Hepatocyte (in vitro differentiated cells): ENCODE results near the gene LACTBL1. TPM values are rescaled to one million over a fixed set of nuclear protein-coding genes. Genes with fewer than 3 reads are reported as not detected.
"Not testable (repeated sequence)": the region's sequence is repeated elsewhere in the genome, so short reads cannot be mapped to it uniquely, and the experiment has no call there.

Experiments
- DNase-seq: peaks from one replicate; pipeline ENCODE4 v3.0.0-alpha.2; 2016; ENCODE audit warnings: low spot score
- H2AFZ ChIP-seq: fragments of 200-600 bp; sonication (generic); 2 replicates; pipeline ENCODE4 v1.6.0; 2016; ENCODE audit warnings: antibody characterized with exemption, mild to moderate bottlenecking
- H3K27ac ChIP-seq: fragments of 200-600 bp; sonication (generic); 2 replicates; pipeline ENCODE4 v1.5.1; 2016; ENCODE audit warnings: mild to moderate bottlenecking
- H3K27me3 ChIP-seq: fragments of 200-600 bp; sonication (generic); 2 replicates; pipeline ENCODE4 v1.6.1; 2016
- H3K36me3 ChIP-seq: fragments of 200-600 bp; sonication (generic); replicated peaks from 2 replicates; pipeline ENCODE4 v1.5.1; 2016; ENCODE audit warnings: low read depth; ENCODE audit not compliant: insufficient read depth
- H3K4me1 ChIP-seq: fragments of 200-600 bp; sonication (generic); 2 replicates; pipeline ENCODE4 v1.5.1; 2016; ENCODE audit warnings: mild to moderate bottlenecking, moderate library complexity; ENCODE audit not compliant: insufficient read depth
- H3K4me2 ChIP-seq: fragments of 200-600 bp; sonication (generic); 2 replicates; pipeline ENCODE4 v1.6.0; 2016
- H3K4me3 ChIP-seq: fragments of 200-600 bp; sonication (generic); 2 replicates; pipeline ENCODE4 v1.5.1; 2016; ENCODE audit warnings: mild to moderate bottlenecking
- H3K79me2 ChIP-seq: fragments of 200-600 bp; sonication (generic); 2 replicates; pipeline ENCODE4 v1.6.0; 2017; ENCODE audit warnings: mild to moderate bottlenecking
- H3K9me2 ChIP-seq: fragments of 200-600 bp; sonication (generic); replicated peaks from 2 replicates; pipeline ENCODE4 v1.6.0; 2017; ENCODE audit warnings: mild to moderate bottlenecking; ENCODE audit not compliant: insufficient read depth
- H3K9me3 ChIP-seq: fragments of 200-600 bp; sonication (generic); 2 replicates; pipeline ENCODE4 v1.5.1; 2016; ENCODE audit warnings: low read depth, mild to moderate bottlenecking
- H4K20me1 ChIP-seq: fragments of 200-600 bp; sonication (generic); 2 replicates; pipeline ENCODE4 v1.6.0; 2016; ENCODE audit warnings: mild to moderate bottlenecking; ENCODE audit not compliant: insufficient read depth, poor library complexity, severe bottlenecking
- EZH2 ChIP-seq: fragments of 200-600 bp; sonication (generic); IDR thresholded peaks from 2 replicates; pipeline ENCODE4 v1.6.1; 2016; ENCODE audit warnings: antibody characterized with exemption, mild to moderate bottlenecking, borderline replicate concordance
- EZH2phosphoT487 ChIP-seq: fragments of 200-600 bp; sonication (generic); IDR thresholded peaks from one replicate; pipeline ENCODE4 v1.6.1; 2018; ENCODE audit warnings: antibody characterized with exemption, mild to moderate bottlenecking, low read depth, moderate library complexity; ENCODE audit not compliant: unreplicated experiment, severe bottlenecking
- WGBS: methylation state at CpG from one replicate; pipeline ENCODE4 v1.1.6; 2016; ENCODE audit warnings: low lambda C conversion rate; ENCODE audit errors: missing lambda C conversion rate; 5-methylcytosine and 5-hydroxymethylcytosine counted together
- polyA plus RNA-seq: library from polyadenylated mRNA; unstranded; fragments of >200 nt; fragmentation: Nextera tagmentation; extraction: Ambion mirVana; gene quantifications from 2 replicates; pipeline ENCODE4 v1.2.1, GENCODE V29; 2016
- total RNA-seq: library from RNA; depleted of rRNA; stranded (reverse); fragments of >200 nt; gene quantifications from 2 replicates; pipeline ENCODE4 v1.2.3, GENCODE V29; 2014
- TF ChIP-seq, protein P1 (sequence below): fragments of 200-600 bp; sonication (generic); IDR thresholded peaks from 2 replicates; pipeline ENCODE4 v1.5.1; 2016; ENCODE audit warnings: antibody characterized with exemption, mild to moderate bottlenecking; ENCODE audit not compliant: poor library complexity

The LACTBL1 gene
- total and polyA plus RNA-seq, 2 experiments from 2014 or later: not detected

- H3K27me3 ChIP-seq: no peaks in the 10 kb centered on the region
- TF ChIP-seq, protein P1, sequence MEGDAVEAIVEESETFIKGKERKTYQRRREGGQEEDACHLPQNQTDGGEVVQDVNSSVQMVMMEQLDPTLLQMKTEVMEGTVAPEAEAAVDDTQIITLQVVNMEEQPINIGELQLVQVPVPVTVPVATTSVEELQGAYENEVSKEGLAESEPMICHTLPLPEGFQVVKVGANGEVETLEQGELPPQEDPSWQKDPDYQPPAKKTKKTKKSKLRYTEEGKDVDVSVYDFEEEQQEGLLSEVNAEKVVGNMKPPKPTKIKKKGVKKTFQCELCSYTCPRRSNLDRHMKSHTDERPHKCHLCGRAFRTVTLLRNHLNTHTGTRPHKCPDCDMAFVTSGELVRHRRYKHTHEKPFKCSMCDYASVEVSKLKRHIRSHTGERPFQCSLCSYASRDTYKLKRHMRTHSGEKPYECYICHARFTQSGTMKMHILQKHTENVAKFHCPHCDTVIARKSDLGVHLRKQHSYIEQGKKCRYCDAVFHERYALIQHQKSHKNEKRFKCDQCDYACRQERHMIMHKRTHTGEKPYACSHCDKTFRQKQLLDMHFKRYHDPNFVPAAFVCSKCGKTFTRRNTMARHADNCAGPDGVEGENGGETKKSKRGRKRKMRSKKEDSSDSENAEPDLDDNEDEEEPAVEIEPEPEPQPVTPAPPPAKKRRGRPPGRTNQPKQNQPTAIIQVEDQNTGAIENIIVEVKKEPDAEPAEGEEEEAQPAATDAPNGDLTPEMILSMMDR: no peak
- TF ChIP-seq EZH2 (no peak), EZH2phosphoT487 (no peak)
- whole genome bisulfite sequencing: 93% methylated on average over 3 of the region's 3 CpGs
- no peaks in the 10 kb centered on the region for H3K4me1 ChIP-seq
- no peaks in the 10 kb centered on the region for H4K20me1 ChIP-seq
- H3K4me3 ChIP-seq: no peak overlapping the region
- H3K9me3 ChIP-seq: no peaks in the 10 kb centered on the region
- H2AFZ ChIP-seq: no peak overlapping the region
- H3K36me3 ChIP-seq: no peaks in the 10 kb centered on the region
- no peak for DNase-seq
- no peaks in the 10 kb centered on the region for H3K79me2 ChIP-seq
- H3K27ac ChIP-seq: no peak overlapping the region
- no peak overlapping the region for H3K4me2 ChIP-seq
- H3K9me2 ChIP-seq: no peaks in the 10 kb centered on the region
These were observed 41.0 kb upstream of the LACTBL1 start for GRCh38 chr1:23013657-23014056.

- not testable (repeated sequence) for DNase-seq, H3K27ac ChIP-seq, H3K4me3 ChIP-seq, H3K9me3 ChIP-seq, H3K4me2 ChIP-seq, H3K36me3 ChIP-seq, H2AFZ ChIP-seq, H3K79me2 ChIP-seq, H3K27me3 ChIP-seq, H3K4me1 ChIP-seq, H4K20me1 ChIP-seq, H3K9me2 ChIP-seq
- 76% methylated on average over 8 of the region's 8 CpGs for WGBS
These were observed 37.4 kb upstream of the LACTBL1 start for GRCh38 chr1:23010025-23010424.

- H3K9me2 ChIP-seq: no peaks in the 10 kb centered on the region
- no peak overlapping the region for H3K4me2 ChIP-seq
- 90% methylated on average over 2 of the region's 2 CpGs for WGBS
- H3K9me3 ChIP-seq: no peaks in the 10 kb centered on the region
- no peaks in the 10 kb centered on the region for H3K36me3 ChIP-seq
- no peaks in the 10 kb centered on the region for H3K27me3 ChIP-seq
- H3K79me2 ChIP-seq: no peaks in the 10 kb centered on the region
- DNase-seq: no peak
- H2AFZ ChIP-seq: no peak overlapping the region
- no peaks in the 10 kb centered on the region for H3K4me1 ChIP-seq
- no peak overlapping the region for H3K27ac ChIP-seq
- no peak overlapping the region for H3K4me3 ChIP-seq
- no peak for TF ChIP-seq EZH2phosphoT487
- TF ChIP-seq, protein P1: no peak
- TF ChIP-seq EZH2: no peak
- H4K20me1 ChIP-seq: no peaks in the 10 kb centered on the region
These were observed 36.2 kb upstream of the LACTBL1 start for GRCh38 chr1:23008901-23009300.

DNA sequence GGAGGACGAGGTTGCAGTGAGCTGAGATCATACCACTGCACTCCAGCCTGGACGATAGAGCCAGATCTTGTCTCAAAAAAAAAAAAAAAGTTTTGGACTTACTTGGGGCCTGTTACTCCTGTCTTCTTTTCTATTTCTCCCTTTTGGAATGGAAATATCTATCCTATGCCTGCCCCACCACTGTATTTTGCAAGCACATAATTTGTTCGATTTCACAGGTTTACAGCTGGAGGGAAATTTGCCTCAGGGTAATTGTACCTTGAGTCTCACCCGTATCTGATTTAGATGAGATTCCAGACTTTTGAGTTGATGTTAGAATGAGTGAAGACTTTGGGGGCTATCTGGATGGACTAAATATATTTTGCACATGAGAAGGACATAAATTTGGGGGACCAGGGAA, 34.4 kb upstream of the LACTBL1 start:
- WGBS: 88% methylated on average over 4 of the region's 4 CpGs
- DNase-seq: no peak
- Histone ChIP-seq H2AFZ (no peak overlapping the region), H3K79me2 (no peaks in the 10 kb centered on the region), H3K9me2 (no peaks in the 10 kb centered on the region), H3K36me3 (no peaks in the 10 kb centered on the region), H3K9me3 (no peaks in the 10 kb centered on the region), H3K27ac (no peak overlapping the region), H3K4me1 (no peaks in the 10 kb centered on the region), H3K4me2 (no peak overlapping the region), H4K20me1 (no peaks in the 10 kb centered on the region), H3K27me3 (no peaks in the 10 kb centered on the region), H3K4me3 (no peak overlapping the region)
- TF ChIP-seq EZH2: no peak
- TF ChIP-seq, protein P1: no peak
- TF ChIP-seq EZH2phosphoT487: no peak

DNA sequence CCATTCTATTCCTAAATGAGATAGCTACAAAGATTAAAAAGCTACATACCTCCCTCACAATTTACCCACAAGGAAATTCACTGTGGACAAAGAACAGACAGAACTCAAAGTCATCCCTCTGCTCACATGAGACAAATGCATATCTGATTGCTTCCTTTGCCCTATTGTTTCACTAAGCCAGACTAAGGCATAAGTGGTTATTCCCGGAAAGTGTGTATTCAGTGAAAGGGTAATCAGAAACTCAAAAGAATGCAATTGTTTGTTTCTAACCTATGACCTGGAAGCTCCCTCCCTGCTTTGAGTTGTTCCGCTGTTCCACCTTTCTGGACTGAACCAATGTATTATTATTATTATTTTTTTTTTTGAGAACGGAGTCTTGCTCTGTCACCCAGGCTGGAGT, 32.1 kb upstream of the LACTBL1 start:
- not testable (repeated sequence) for H3K4me3 ChIP-seq, H3K9me3 ChIP-seq, H3K27ac ChIP-seq, H3K4me1 ChIP-seq, H3K4me2 ChIP-seq, H3K27me3 ChIP-seq, H3K9me2 ChIP-seq, DNase-seq, H3K36me3 ChIP-seq, H3K79me2 ChIP-seq, H4K20me1 ChIP-seq, H2AFZ ChIP-seq
- WGBS: 73% methylated on average over 3 of the region's 3 CpGs
